IMR-90 (cell line): ENCODE results near the gene SLC26A1. TPM values are rescaled to one million over a fixed set of nuclear protein-coding genes. Genes with fewer than 3 reads are reported as not detected.

Source experiments
- ATAC-seq: fragments of 200-7000 bp; cut with Tn5 transposase; 2 replicates; pipeline ENCODE4 v1.9.1; 2020; ENCODE audit warnings: low read depth, mild to moderate bottlenecking, moderate library complexity
- BruUV-seq: library from RNA; stranded (reverse); fragments of 400-500 nt; replicated peaks from 2 replicates; lab custom pipeline; 2021; lab: Mats Ljungman, UMichigan
- CTCF ChIA-PET: fragments of 300-600 bp; formaldehyde crosslinking; extraction: SDS; loops from one replicate; lab custom pipeline; 2021; ENCODE audit warnings: antibody characterized with exemption; lab: Yijun Ruan, JAX
- POLR2A ChIA-PET: fragments of 300-600 bp; sonication (Branson Sonifier 250); formaldehyde crosslinking; loops from one replicate; lab custom pipeline; 2022; ENCODE audit warnings: antibody characterized with exemption; ENCODE audit not compliant: unreplicated experiment; lab: Charles Lee
- DNase-seq: peaks from one replicate; pipeline ENCODE4 v3.0.0; 2013
- H2AFZ ChIP-seq: replicated peaks from 2 replicates; pipeline ENCODE3; 2013; ENCODE audit warnings: low read length, mild to moderate bottlenecking; ENCODE audit not compliant: poor library complexity
- H2AK5ac ChIP-seq: 2 replicates; pipeline ENCODE4 v1.6.1; 2013; ENCODE audit warnings: low read depth, low read length, inconsistent platforms
- H2AK9ac ChIP-seq: replicated peaks from 2 replicates; pipeline ENCODE3; 2013; ENCODE audit warnings: mild to moderate bottlenecking, low read depth, low read length, moderate library complexity; ENCODE audit not compliant: poor library complexity
- H2BK120ac ChIP-seq: 2 replicates; pipeline ENCODE4 v1.6.1; 2013; ENCODE audit warnings: low read depth, low read length, inconsistent platforms
- H2BK15ac ChIP-seq: 3 replicates; pipeline ENCODE4 v1.6.1; 2013; ENCODE audit warnings: low read depth, low read length, inconsistent platforms
- H2BK20ac ChIP-seq: 2 replicates; pipeline ENCODE4 v1.6.1; 2013; ENCODE audit warnings: low read depth, mild to moderate bottlenecking, inconsistent platforms, low read length, moderate library complexity
- H2BK5ac ChIP-seq: 2 replicates; pipeline ENCODE4 v1.6.1; 2013; ENCODE audit warnings: mild to moderate bottlenecking, low read depth, low read length, inconsistent platforms; ENCODE audit not compliant: poor library complexity, severe bottlenecking
- H3K14ac ChIP-seq: replicated peaks from 2 replicates; pipeline ENCODE4 v1.6.1; 2013; ENCODE audit warnings: low read depth, low read length, inconsistent platforms
- H3K18ac ChIP-seq: 2 replicates; pipeline ENCODE4 v1.6.1; 2013; ENCODE audit warnings: low read depth, low read length, control low read depth
- H3K23ac ChIP-seq: 2 replicates; pipeline ENCODE4 v1.6.1; 2013; ENCODE audit warnings: low read depth, low read length, inconsistent platforms
- H3K27ac ChIP-seq: 2 replicates; pipeline ENCODE4 v1.5.1; 2013; ENCODE audit warnings: mild to moderate bottlenecking, control low read depth, low read length; ENCODE audit not compliant: insufficient read depth
- H3K27me3 ChIP-seq: 2 replicates; pipeline ENCODE4 v1.6.1; 2013; ENCODE audit warnings: low read length; ENCODE audit not compliant: control insufficient read depth, insufficient read depth
- H3K36me3 ChIP-seq: 2 replicates; pipeline ENCODE4 v1.6.1; 2013; ENCODE audit warnings: low read length, mixed read lengths; ENCODE audit not compliant: control insufficient read depth, insufficient read depth
- H3K4ac ChIP-seq: 2 replicates; pipeline ENCODE4 v1.6.1; 2013; ENCODE audit warnings: low read depth, low read length, inconsistent platforms
- H3K4me1 ChIP-seq: 2 replicates; pipeline ENCODE4 v1.6.1; 2013; ENCODE audit warnings: low read length, mixed read lengths; ENCODE audit not compliant: control insufficient read depth, insufficient read depth
- H3K4me2 ChIP-seq: 2 replicates; pipeline ENCODE4 v1.6.1; 2013; ENCODE audit warnings: low read depth, mild to moderate bottlenecking, control low read depth, low read length, moderate library complexity
- H3K4me3 ChIP-seq: 2 replicates; pipeline ENCODE4 v1.5.1; 2013; ENCODE audit warnings: low read depth, mild to moderate bottlenecking, control low read depth, low read length, moderate library complexity; ENCODE audit not compliant: insufficient read depth
- H3K56ac ChIP-seq: 2 replicates; pipeline ENCODE4 v1.6.1; 2013; ENCODE audit warnings: low read length, inconsistent platforms; ENCODE audit not compliant: insufficient read depth; ENCODE audit errors: extremely low read depth
- H3K79me1 ChIP-seq, 2 experiments: 2 replicates each; pipeline ENCODE4 v1.6.1; 2013; ENCODE audit warnings: low read length in 2 of 2, inconsistent platforms in 1 of 2, low read depth in 1 of 2
- H3K9ac ChIP-seq: 2 replicates; pipeline ENCODE4 v1.6.1; 2013; ENCODE audit warnings: low read depth, low read length, control low read depth
- H3K9me1 ChIP-seq: 2 replicates; pipeline ENCODE4 v1.6.1; 2013; ENCODE audit warnings: low read length, inconsistent platforms; ENCODE audit not compliant: insufficient read depth
- H3K9me3 ChIP-seq: 2 replicates; pipeline ENCODE4 v1.6.1; 2013; ENCODE audit warnings: low read length; ENCODE audit not compliant: control insufficient read depth, insufficient read depth
- H4K20me1 ChIP-seq: 2 replicates; pipeline ENCODE4 v1.6.1; 2013; ENCODE audit warnings: low read length, inconsistent platforms; ENCODE audit not compliant: insufficient read depth
- H4K5ac ChIP-seq: 2 replicates; pipeline ENCODE4 v1.6.1; 2013; ENCODE audit warnings: mild to moderate bottlenecking, low read depth, low read length, control low read depth
- H4K8ac ChIP-seq, 2 experiments: 2 replicates each; pipeline ENCODE4 v1.6.1; 2013; ENCODE audit warnings: low read depth in 2 of 2, low read length in 2 of 2, control low read depth in 1 of 2, inconsistent platforms in 1 of 2
- H4K91ac ChIP-seq: 2 replicates; pipeline ENCODE4 v1.6.1; 2013; ENCODE audit warnings: low read depth, low read length, inconsistent platforms; ENCODE audit not compliant: insufficient read depth
- CEBPB ChIP-seq: IDR thresholded peaks from 2 replicates; pipeline ENCODE4 v1.6.1; 2012; ENCODE audit warnings: low read depth, low read length, improper control_type of control experiment
- CHD1 ChIP-seq: IDR thresholded peaks from 2 replicates; pipeline ENCODE4 v1.6.1; 2012; ENCODE audit warnings: low read depth, low read length, improper control_type of control experiment
- FOS ChIP-seq: fragments of 150-350 bp; IDR thresholded peaks from 2 replicates; pipeline ENCODE4 v1.6.1; 2016; ENCODE audit warnings: low read depth, low read length
- MAFK ChIP-seq: IDR thresholded peaks from 2 replicates; pipeline ENCODE4 v1.6.1; 2012; ENCODE audit warnings: low read depth, low read length, improper control_type of control experiment
- MAZ ChIP-seq: IDR thresholded peaks from 2 replicates; pipeline ENCODE4 v1.6.1; 2012; ENCODE audit warnings: low read depth, mild to moderate bottlenecking, low read length, improper control_type of control experiment, moderate library complexity, borderline replicate concordance
- POLR2A ChIP-seq: IDR thresholded peaks from 2 replicates; pipeline ENCODE4 v1.6.1; 2012; ENCODE audit warnings: mild to moderate bottlenecking, low read depth, low read length
- RAD21 ChIP-seq: IDR thresholded peaks from 2 replicates; pipeline ENCODE4 v1.6.1; 2012; ENCODE audit warnings: low read length, improper control_type of control experiment
- RCOR1 ChIP-seq: IDR thresholded peaks from 2 replicates; pipeline ENCODE4 v1.6.1; 2012; ENCODE audit warnings: mild to moderate bottlenecking, low read length, improper control_type of control experiment; ENCODE audit not compliant: insufficient replicate concordance
- SMC3 ChIP-seq: fragments of 150-350 bp; IDR thresholded peaks from 2 replicates; pipeline ENCODE4 v1.6.1; 2016; ENCODE audit warnings: low read depth, mild to moderate bottlenecking, antibody characterized with exemption, low read length, moderate library complexity
- USF2 ChIP-seq: fragments of 150-350 bp; IDR thresholded peaks from 2 replicates; pipeline ENCODE4 v1.6.1; 2017; ENCODE audit warnings: mild to moderate bottlenecking, antibody characterized with exemption, low read length, low read depth
- WGBS, 2 experiments: methylation state at CpG; one replicate each; pipeline versions ENCODE4 v1.1.5 to v1.1.7; 2013; ENCODE audit warnings: missing lambda C conversion rate in 2 of 2; ENCODE audit not compliant: insufficient read length in 1 of 2; ENCODE audit errors: extremely low coverage in 2 of 2; 5-methylcytosine and 5-hydroxymethylcytosine counted together
- dilution Hi-C: fragments of 300-500 bp; cut with HindIII; formaldehyde crosslinking; loops from one replicate; pipeline ENCODE4 v1.14.3; 2018; ENCODE audit warnings: low sequenced_read_pairs; ENCODE audit not compliant: unreplicated experiment
- in situ Hi-C: fragments of 300-500 bp; cut with MboI; formaldehyde crosslinking; loops from 3 replicates; pipeline ENCODE4 v1.14.3; 2019; ENCODE audit warnings: low sequenced_read_pairs, inconsistent platforms, mixed read lengths
- intact Hi-C: fragments of 100-400 bp; cut with micrococcal nuclease; formaldehyde crosslinking; loops from 2 replicates; pipeline ENCODE4 v1.10.0; 2022
- polyA plus RNA-seq, 3 experiments: library from polyadenylated mRNA; depleted of rRNA; stranded (reverse); fragments of >200 nt; gene quantifications; 2 replicates each; pipeline ENCODE4 v1.2.3, GENCODE V29; 2012; ENCODE audit warnings: low replicate concordance in 1 of 3
- total RNA-seq: library from RNA; depleted of rRNA; stranded (reverse); fragments of >200 nt; gene quantifications from 2 replicates; pipeline ENCODE4 v1.2.3, GENCODE V29; 2012

The SLC26A1 gene
- total and polyA plus RNA-seq, 2 of the 4 experiments (the other 2 are of a cell fraction), result 0.09 TPM; not detected in 1

GRCh38 chr4:1009542-1010394 is 16.6 kb upstream of the SLC26A1 start (continued):
- peak; percentile 22; the same call in 1 of the 2 replicates for TF ChIP-seq RAD21
- no peak for TF ChIP-seq CEBPB
- TF ChIP-seq FOS, result no peak
- no peak for TF ChIP-seq POLR2A

- peaks cover 13% of the 10 kb centered on the region for H3K4me1 ChIP-seq
- H3K4me2 ChIP-seq, result peak overlapping the region; percentile 98
- H3K18ac ChIP-seq, result peak overlapping the region; percentile 67
- H2AK5ac ChIP-seq, result peak overlapping the region; percentile 64; the same call in 1 of the 2 replicates
- H3K36me3 ChIP-seq, result peaks cover 5% of the 10 kb centered on the region; the same call in 1 of the 2 replicates
- TF ChIP-seq USF2 (no peak), MAZ (0 out of 2 replicates have a peak, but pooled peaks have one; percentile 7), MAFK (no peak), RCOR1 (no peak), CHD1 (no peak), SMC3 (no peak), POLR2A (no peak)
- no peak overlapping the region for H3K56ac ChIP-seq
- CTCF ChIA-PET, result no interaction called here
- POLR2A ChIA-PET, result no interaction called here
- no peak for DNase-seq
- H2BK15ac ChIP-seq, result no peak overlapping the region
- peak overlapping the region; percentile 73 for H3K9ac ChIP-seq
- H2BK120ac ChIP-seq, result peak overlapping the region; percentile 60
- H3K23ac ChIP-seq, result peak overlapping the region; percentile 78
- peak overlapping the region; percentile 16 for H4K5ac ChIP-seq
- peaks cover 25% of the 10 kb centered on the region for H3K27me3 ChIP-seq
- in situ Hi-C loops, result no loop called here
- peak overlapping the region; percentile 45; the same call in 1 of the 2 replicates for H2BK20ac ChIP-seq
- peaks cover 15% of the 10 kb centered on the region for H4K20me1 ChIP-seq
- peaks cover 3% of the 10 kb centered on the region for H3K9me3 ChIP-seq
- peak overlapping the region; percentile 97 for H2AK9ac ChIP-seq
- peak overlapping the region; percentile 87 for H3K14ac ChIP-seq
- H2BK5ac ChIP-seq, result no peak overlapping the region
- H2AFZ ChIP-seq, result peak overlapping the region; percentile 97
- peaks cover 4% of the 10 kb centered on the region; the same call in 1 of the 2 replicates for H3K9me1 ChIP-seq
- H3K79me1 ChIP-seq, result peaks cover 0 to 4% of the 10 kb centered on the region in 2 experiments; a peak in 1 of 4 replicates
- peak overlapping the region; percentile 47 for H4K91ac ChIP-seq
- peak overlapping the region; percentile 87 for H3K4ac ChIP-seq
- peak overlapping the region; percentile 15 to 86; a peak in 2 of 4 replicates for H4K8ac ChIP-seq
- BruUV-seq, result no TSS peak
- intact Hi-C loops, result no loop called here
- peak overlapping the region; percentile 87 for H3K4me3 ChIP-seq
- dilution Hi-C loops, result no loop called here
- peak; percentile 0 for ATAC-seq
- H3K27ac ChIP-seq, result peak overlapping the region; percentile 22; the same call in 1 of the 2 replicates
- 11% methylated on average over 11 of the region's 36 CpGs; no CpG with 5 or more reads in 1 of the 2 experiments for WGBS, 2 experiments
Measured at GRCh38 chr4:1008840-1009541, 15.8 kb upstream of the SLC26A1 start.
